HG03060 (cell line): ENCODE measurements around the gene TAF11L14.

Experiments
- ATAC-seq: cut with Tn5 transposase; IDR thresholded peaks from one replicate; pipeline ENCODE4 v1.9.1; 2021; ENCODE audit warnings: low read depth, moderate number of reproducible peaks; ENCODE audit not compliant: unreplicated experiment

Gene TAF11L14

DNA sequence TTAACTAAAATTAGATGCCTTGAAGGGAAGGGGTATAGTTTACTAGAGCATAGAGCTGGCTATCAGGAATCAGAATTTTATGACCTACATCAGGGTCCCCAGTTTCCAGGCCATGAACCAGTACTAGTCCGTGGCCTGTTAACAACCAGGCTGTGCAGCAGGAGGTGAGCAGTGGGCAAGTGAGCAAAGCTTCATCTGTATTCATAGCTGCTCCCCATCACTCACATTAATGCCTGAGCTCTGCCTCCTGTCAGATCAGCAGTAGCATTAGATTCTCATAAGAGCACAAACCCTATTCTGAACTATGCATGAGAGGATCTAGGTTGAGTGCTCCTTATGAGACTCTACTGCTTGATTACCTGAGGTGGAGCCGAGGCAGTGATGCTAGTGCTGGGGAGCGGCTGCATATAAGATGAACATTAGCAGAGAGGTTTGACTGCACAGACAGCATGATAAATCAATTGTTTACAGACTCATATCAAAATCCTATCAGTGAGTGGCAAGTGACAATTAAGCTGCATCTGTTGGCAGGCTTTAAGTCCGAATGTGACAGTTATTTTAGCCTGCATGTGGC lies 44.6 kb downstream of the TAF11L14 start:
- no peak for ATAC-seq

- no peak for ATAC-seq
These were observed 45.4 kb downstream of the TAF11L14 start for GRCh38 chr5:17679597-17680203.

GRCh38 chr5:17680737-17681136 lies 46.5 kb downstream of the TAF11L14 start:
- no peak for ATAC-seq
